Activated naive CD4-positive, alpha-beta T cell treated with anti-CD3 and anti-CD28 coated beads for 36 hours (primary cell): ENCODE measurements around the gene POLR2C. TPM values are rescaled to one million over a fixed set of nuclear protein-coding genes. Genes with fewer than 3 reads are reported as not detected.
"Not testable (repeated sequence)": the region's sequence is repeated elsewhere in the genome, so short reads cannot be mapped to it uniquely, and the experiment has no call there.

ENCODE experiments used
- CTCF ChIA-PET: fragments of 350-600 bp; sonication (Branson Sonifier 250); formaldehyde crosslinking; loops from one replicate; lab custom pipeline; 2021; ENCODE audit warnings: antibody characterized with exemption; lab: Charles Lee
- DNase-seq: peaks from one replicate; pipeline ENCODE4 v3.0.0-alpha.2; 2020
- H3K27ac Mint-ChIP-seq: one replicate; pipeline ENCODE4 v1.8.0; 2021; ENCODE audit warnings: mild to moderate bottlenecking, mixed read lengths
- H3K27me3 Mint-ChIP-seq: one replicate; pipeline ENCODE4 v1.8.0; 2021; ENCODE audit warnings: low read depth, mixed read lengths
- H3K36me3 Mint-ChIP-seq: one replicate; pipeline ENCODE4 v1.8.0; 2021; ENCODE audit warnings: low read depth, mixed read lengths
- H3K4me1 Mint-ChIP-seq: one replicate; pipeline ENCODE4 v1.8.0; 2021; ENCODE audit warnings: low read depth, mixed read lengths
- H3K4me3 Mint-ChIP-seq: one replicate; pipeline ENCODE4 v1.8.0; 2021; ENCODE audit warnings: mild to moderate bottlenecking, moderate library complexity, mixed read lengths
- H3K9me3 Mint-ChIP-seq: one replicate; pipeline ENCODE4 v1.8.0; 2021; ENCODE audit warnings: mixed read lengths
- intact Hi-C: fragments of 100-400 bp; cut with micrococcal nuclease; formaldehyde crosslinking; loops from one replicate; pipeline ENCODE4 v1.15.1; 2023
- total RNA-seq, 2 experiments: library from RNA; stranded (reverse); gene quantifications; one replicate each; pipeline ENCODE4 v1.2.3, GENCODE V29; 2021

POLR2C gene
- total RNA-seq, 2 experiments from 2014 or later, result 49.4 to 53.0 TPM

GRCh38 chr16:57498031-57498430 lies 35.6 kb downstream of the POLR2C start:
- no peak overlapping the region for H3K27ac Mint-ChIP-seq
- intact Hi-C loops, result no loop called here
- DNase-seq, result no peak
- no peak overlapping the region for H3K4me3 Mint-ChIP-seq
- H3K4me1 Mint-ChIP-seq, result peaks cover 14% of the 10 kb centered on the region
- H3K27me3 Mint-ChIP-seq, result no peaks in the 10 kb centered on the region
- no peaks in the 10 kb centered on the region for H3K36me3 Mint-ChIP-seq
- H3K9me3 Mint-ChIP-seq, result no peaks in the 10 kb centered on the region
- CTCF ChIA-PET, result no interaction called here

GRCh38 chr16:57499941-57500340 lies 37.5 kb downstream of the POLR2C start:
- CTCF ChIA-PET, result interaction anchor here (0.6 to 1.6 kb wide), 5 partner anchors 9 to 83 kb away, joined by 3 to 7 read pairs (median 3); partner anchors contain the start of gene DOK4
- H3K36me3 Mint-ChIP-seq, H3K27me3 Mint-ChIP-seq, H3K27ac Mint-ChIP-seq, H3K9me3 Mint-ChIP-seq, DNase-seq, H3K4me3 Mint-ChIP-seq: not testable (repeated sequence)
- H3K4me1 Mint-ChIP-seq, result peaks cover 14% of the 10 kb centered on the region
- intact Hi-C loops, result loop anchor here (2.0 kb wide), 1 partner anchor 25 kb away; no protein-coding TSS in a partner anchor

GRCh38 chr16:57500578-57501111 lies 38.2 kb downstream of the POLR2C start:
- Mint-ChIP-seq H3K4me1 (peaks cover 14% of the 10 kb centered on the region), H3K27ac (no peak overlapping the region), H3K4me3 (no peak overlapping the region), H3K27me3 (no peaks in the 10 kb centered on the region), H3K36me3 (no peaks in the 10 kb centered on the region), H3K9me3 (no peaks in the 10 kb centered on the region)
- peak; percentile 72 for DNase-seq
- CTCF ChIA-PET, result interaction anchor here (0.7 to 1.6 kb wide), 6 partner anchors 8 to 26 kb away, joined by 3 to 8 read pairs (median 4); partner anchors contain the start of gene DOK4
- intact Hi-C loops, result loop anchor here (2.0 kb wide), 1 partner anchor 26 kb away; no protein-coding TSS in a partner anchor

GRCh38 chr16:57501492-57501891 lies 39.0 kb downstream of the POLR2C start:
- no peak for DNase-seq
- H3K36me3 Mint-ChIP-seq, result no peaks in the 10 kb centered on the region
- CTCF ChIA-PET, result interaction anchor here (0.5 to 1.2 kb wide), 4 partner anchors 12 to 1328 kb away, joined by 3 to 8 read pairs (median 4); no protein-coding TSS in a partner anchor
- H3K27ac Mint-ChIP-seq, result no peak overlapping the region
- no peaks in the 10 kb centered on the region for H3K27me3 Mint-ChIP-seq
- no peaks in the 10 kb centered on the region for H3K9me3 Mint-ChIP-seq
- intact Hi-C loops, result loop anchor here (2.0 kb wide), 1 partner anchor 27 kb away; no protein-coding TSS in a partner anchor
- H3K4me1 Mint-ChIP-seq, result peaks cover 14% of the 10 kb centered on the region
- H3K4me3 Mint-ChIP-seq, result no peak overlapping the region

GRCh38 chr16:57502048-57502775 lies 39.7 kb downstream of the POLR2C start:
- no peak for DNase-seq
- H3K36me3 Mint-ChIP-seq, result no peaks in the 10 kb centered on the region
- H3K9me3 Mint-ChIP-seq, result no peaks in the 10 kb centered on the region
- H3K4me3 Mint-ChIP-seq, result no peak overlapping the region
- H3K27ac Mint-ChIP-seq, result no peak overlapping the region
- H3K4me1 Mint-ChIP-seq, result peaks cover 14% of the 10 kb centered on the region
- CTCF ChIA-PET, result interaction anchor here (1.0 kb wide), 1 partner anchor 84 kb away, joined by 3 read pairs; no protein-coding TSS in a partner anchor
- intact Hi-C loops, result no loop called here
- H3K27me3 Mint-ChIP-seq, result no peaks in the 10 kb centered on the region

GRCh38 chr16:57503366-57503765 lies 40.9 kb downstream of the POLR2C start:
- no peaks in the 10 kb centered on the region for H3K9me3 Mint-ChIP-seq
- no peak for DNase-seq
- H3K36me3 Mint-ChIP-seq, result no peaks in the 10 kb centered on the region
- CTCF ChIA-PET, result no interaction called here
- H3K27ac Mint-ChIP-seq, result no peak overlapping the region
- intact Hi-C loops, result no loop called here
- peaks cover 14% of the 10 kb centered on the region for H3K4me1 Mint-ChIP-seq
- H3K4me3 Mint-ChIP-seq, result no peak overlapping the region
- no peaks in the 10 kb centered on the region for H3K27me3 Mint-ChIP-seq

GRCh38 chr16:57504001-57504400 lies 41.5 kb downstream of the POLR2C start:
- H3K4me3 Mint-ChIP-seq, result no peak overlapping the region
- no peak overlapping the region for H3K27ac Mint-ChIP-seq
- DNase-seq, result no peak
- H3K9me3 Mint-ChIP-seq, result no peaks in the 10 kb centered on the region
- CTCF ChIA-PET, result interaction anchor here (0.7 to 1.4 kb wide), 2 partner anchors 16 to 528 kb away, joined by 4 read pairs; no protein-coding TSS in a partner anchor
- intact Hi-C loops, result no loop called here
- H3K4me1 Mint-ChIP-seq, result peaks cover 14% of the 10 kb centered on the region
- no peaks in the 10 kb centered on the region for H3K27me3 Mint-ChIP-seq
- H3K36me3 Mint-ChIP-seq, result no peaks in the 10 kb centered on the region

- DNase-seq, result no peak
- Mint-ChIP-seq H3K27me3 (no peaks in the 10 kb centered on the region), H3K27ac (no peak overlapping the region), H3K4me1 (peaks cover 14% of the 10 kb centered on the region), H3K4me3 (no peak overlapping the region), H3K9me3 (no peaks in the 10 kb centered on the region), H3K36me3 (no peaks in the 10 kb centered on the region)
- intact Hi-C loops, result no loop called here
- CTCF ChIA-PET, result interaction anchor here (0.6 to 1.4 kb wide), 3 partner anchors 15 to 529 kb away, joined by 4 to 7 read pairs (median 4); no protein-coding TSS in a partner anchor
These were observed 42.0 kb downstream of the POLR2C start for GRCh38 chr16:57504491-57504890.

- no peaks in the 10 kb centered on the region for H3K36me3 Mint-ChIP-seq
- H3K9me3 Mint-ChIP-seq, result no peaks in the 10 kb centered on the region
- no peak overlapping the region for H3K27ac Mint-ChIP-seq
- H3K27me3 Mint-ChIP-seq, result no peaks in the 10 kb centered on the region
- no peak for DNase-seq
- CTCF ChIA-PET, result interaction anchor here (0.6 to 1.4 kb wide), 2 partner anchors 15 to 385 kb away, joined by 4 to 7 read pairs; no protein-coding TSS in a partner anchor
- intact Hi-C loops, result no loop called here
- peaks cover 11% of the 10 kb centered on the region for H3K4me1 Mint-ChIP-seq
- H3K4me3 Mint-ChIP-seq, result no peak overlapping the region
These were observed 42.7 kb downstream of the POLR2C start for GRCh38 chr16:57505169-57505568.

GRCh38 chr16:57507136-57508034 lies 44.9 kb downstream of the POLR2C start:
- Mint-ChIP-seq H3K36me3 (no peaks in the 10 kb centered on the region), H3K9me3 (no peaks in the 10 kb centered on the region)

GRCh38 chr16:57508035-57508425 lies 45.6 kb downstream of the POLR2C start:
- intact Hi-C loops, result no loop called here
- Mint-ChIP-seq H3K27me3 (no peaks in the 10 kb centered on the region), H3K9me3 (no peaks in the 10 kb centered on the region), H3K4me1 (no peaks in the 10 kb centered on the region), H3K36me3 (no peaks in the 10 kb centered on the region), H3K4me3 (no peak overlapping the region), H3K27ac (no peak overlapping the region)
- CTCF ChIA-PET, result interaction anchor here (0.5 to 1.6 kb wide), 4 partner anchors 8 to 79 kb away, joined by 3 to 7 read pairs (median 4); no protein-coding TSS in a partner anchor
- DNase-seq, result no peak

More at GRCh38 chr16:57507136-57508034, 44.9 kb downstream of the POLR2C start:
- Mint-ChIP-seq H3K4me1 (no peaks in the 10 kb centered on the region), H3K27me3 (no peaks in the 10 kb centered on the region), H3K4me3 (no peak overlapping the region), H3K27ac (no peak overlapping the region)
- CTCF ChIA-PET, result interaction anchor here (0.5 to 1.4 kb wide), 3 partner anchors 11 to 78 kb away, joined by 4 to 7 read pairs (median 6); no protein-coding TSS in a partner anchor
- intact Hi-C loops, result no loop called here
- DNase-seq, result no peak
